Measurements from ENCODE around the gene UBTD2. TPM values are rescaled to one million over a fixed set of nuclear protein-coding genes. Genes with fewer than 3 reads are reported as not detected.

Gene UBTD2
- total RNA-seq, 1 donor from 2014 or later: 72.7 TPM

GRCh38 chr5:172185096-172185461 is 98.5 kb downstream of the UBTD2 start:
- no peak for DNase-seq (ENCODE audit: low spot score, unreplicated experiment)
- Mint-ChIP-seq H3K27ac (no peak overlapping the region), H3K9me3 (ENCODE audit: low read depth) (no peaks in the 10 kb centered on the region), H3K4me1 (ENCODE audit: low read depth) (peaks cover 10% of the 10 kb centered on the region), H3K36me3 (ENCODE audit: insufficient read depth) (peaks cover 2% of the 10 kb centered on the region), H3K4me3 (ENCODE audit: low read depth) (no peak overlapping the region), H3K27me3 (peaks cover 23% of the 10 kb centered on the region)
- no peak for TF ChIP-seq CTCF (IDR thresholded peaks at IDR 0.05; ENCODE audit: unreplicated experiment)

- Mint-ChIP-seq H3K27me3 (peaks cover 11% of the 10 kb centered on the region), H3K36me3 (ENCODE audit: insufficient read depth) (peaks cover 2% of the 10 kb centered on the region), H3K4me3 (ENCODE audit: low read depth) (no peak overlapping the region), H3K4me1 (ENCODE audit: low read depth) (peaks cover 7% of the 10 kb centered on the region), H3K9me3 (ENCODE audit: low read depth) (no peaks in the 10 kb centered on the region), H3K27ac (no peak overlapping the region)
- no peak for TF ChIP-seq CTCF (IDR thresholded peaks at IDR 0.05; ENCODE audit: unreplicated experiment)
- DNase-seq (ENCODE audit: low spot score, unreplicated experiment): no peak
These were observed 99.7 kb downstream of the UBTD2 start for GRCh38 chr5:172183881-172184280.

GRCh38 chr5:172182291-172182690 is 101.3 kb downstream of the UBTD2 start:
- no peak for TF ChIP-seq CTCF (IDR thresholded peaks at IDR 0.05; ENCODE audit: unreplicated experiment)
- no peak overlapping the region for H3K4me3 Mint-ChIP-seq (ENCODE audit: low read depth)
- peaks cover 5% of the 10 kb centered on the region for H3K4me1 Mint-ChIP-seq (ENCODE audit: low read depth)
- H3K36me3 Mint-ChIP-seq (ENCODE audit: insufficient read depth): peaks cover 3% of the 10 kb centered on the region
- H3K9me3 Mint-ChIP-seq (ENCODE audit: low read depth): no peaks in the 10 kb centered on the region
- H3K27ac Mint-ChIP-seq: no peak overlapping the region
- H3K27me3 Mint-ChIP-seq: peaks cover 10% of the 10 kb centered on the region
- no peak for DNase-seq (ENCODE audit: low spot score, unreplicated experiment)

- Mint-ChIP-seq H3K4me1 (ENCODE audit: low read depth) (no peaks in the 10 kb centered on the region), H3K4me3 (ENCODE audit: low read depth) (no peak overlapping the region), H3K27me3 (peaks cover 6% of the 10 kb centered on the region)
These were observed 102.6 kb downstream of the UBTD2 start for GRCh38 chr5:172180936-172181335.

More at GRCh38 chr5:172180936-172181335, 102.6 kb downstream of the UBTD2 start:
- peak overlapping the region; percentile 41 for H3K27ac Mint-ChIP-seq
- TF ChIP-seq CTCF (IDR thresholded peaks at IDR 0.05; ENCODE audit: unreplicated experiment): no peak
- DNase-seq (ENCODE audit: low spot score, unreplicated experiment): no peak
- peaks cover 3% of the 10 kb centered on the region for H3K36me3 Mint-ChIP-seq (ENCODE audit: insufficient read depth)
- H3K9me3 Mint-ChIP-seq (ENCODE audit: low read depth): no peaks in the 10 kb centered on the region
